Stomach smooth muscle (tissue), 2 donors: ENCODE measurements around the gene SFRP5.

ENCODE experiments used
- H3K27ac ChIP-seq: one replicate; pipeline ENCODE4 v1.7.0; 2013; ENCODE audit warnings: mild to moderate bottlenecking, low read length, inconsistent platforms
- H3K27me3 ChIP-seq, 2 donors: one replicate each; pipeline ENCODE4 v1.7.0; 2013; ENCODE audit warnings: low read length in 2 of 2; ENCODE audit not compliant: insufficient read depth in 2 of 2, control insufficient read depth in 1 of 2
- H3K36me3 ChIP-seq, 2 donors: one replicate each; pipeline ENCODE4 v1.7.0; 2013; ENCODE audit warnings: low read length in 2 of 2; ENCODE audit not compliant: control insufficient read depth in 2 of 2, insufficient read depth in 2 of 2
- H3K4me1 ChIP-seq: one replicate; pipeline ENCODE4 v1.7.0; 2013; ENCODE audit warnings: low read length; ENCODE audit not compliant: control insufficient read depth, insufficient read depth
- H3K4me3 ChIP-seq, 2 donors: one replicate each; pipeline ENCODE4 v1.7.0; 2013; ENCODE audit warnings: low read length in 2 of 2
- H3K9ac ChIP-seq, 2 donors: one replicate each; pipeline ENCODE4 v1.7.0; 2013; ENCODE audit warnings: low read length in 2 of 2, mild to moderate bottlenecking in 1 of 2
- H3K9me3 ChIP-seq, 2 donors: one replicate each; pipeline ENCODE4 v1.7.0; 2013; ENCODE audit warnings: low read length in 2 of 2; ENCODE audit not compliant: control insufficient read depth in 2 of 2
- donor health status: healthy.
- donor health status: Pancreatic carcinoma.

SFRP5 gene

GRCh38 chr10:97805096-97805884, 33.5 kb upstream of the SFRP5 start:
- Histone ChIP-seq H3K9ac (no peak overlapping the region), H3K9me3 (no peaks in the 10 kb centered on the region), H3K4me3 (no peak overlapping the region), H3K4me1 (no peaks in the 10 kb centered on the region), H3K27ac (no peak overlapping the region), H3K36me3 (no peaks in the 10 kb centered on the region), H3K27me3 (peaks cover 0 to 5% of the 10 kb centered on the region in 2 donors)

- Histone ChIP-seq H3K36me3 (no peaks in the 10 kb centered on the region), H3K4me1 (no peaks in the 10 kb centered on the region), H3K9ac (no peak overlapping the region), H3K9me3 (peaks cover 0 to 10% of the 10 kb centered on the region in 2 donors), H3K27ac (no peak overlapping the region), H3K27me3 (peaks cover 3 to 10% of the 10 kb centered on the region in 2 donors), H3K4me3 (no peak overlapping the region)
These were observed 29.6 kb upstream of the SFRP5 start for GRCh38 chr10:97801422-97801821.

- Histone ChIP-seq H3K36me3 (no peaks in the 10 kb centered on the region), H3K4me3 (no peak overlapping the region), H3K27ac (no peak overlapping the region), H3K9me3 (peaks cover 0 to 10% of the 10 kb centered on the region in 2 donors), H3K27me3 (peaks cover 3 to 10% of the 10 kb centered on the region in 2 donors), H3K9ac (no peak overlapping the region), H3K4me1 (no peaks in the 10 kb centered on the region)
These were observed 28.7 kb upstream of the SFRP5 start for GRCh38 chr10:97800474-97800873.

GRCh38 chr10:97798958-97799610, 27.3 kb upstream of the SFRP5 start:
- H3K9me3 ChIP-seq = peaks cover 0 to 10% of the 10 kb centered on the region in 2 donors
- H3K36me3 ChIP-seq = no peaks in the 10 kb centered on the region
- H3K27me3 ChIP-seq = peaks cover 3 to 10% of the 10 kb centered on the region in 2 donors
- no peak overlapping the region for H3K4me3 ChIP-seq
- no peaks in the 10 kb centered on the region for H3K4me1 ChIP-seq
- H3K9ac ChIP-seq = no peak overlapping the region
- H3K27ac ChIP-seq = no peak overlapping the region

DNA sequence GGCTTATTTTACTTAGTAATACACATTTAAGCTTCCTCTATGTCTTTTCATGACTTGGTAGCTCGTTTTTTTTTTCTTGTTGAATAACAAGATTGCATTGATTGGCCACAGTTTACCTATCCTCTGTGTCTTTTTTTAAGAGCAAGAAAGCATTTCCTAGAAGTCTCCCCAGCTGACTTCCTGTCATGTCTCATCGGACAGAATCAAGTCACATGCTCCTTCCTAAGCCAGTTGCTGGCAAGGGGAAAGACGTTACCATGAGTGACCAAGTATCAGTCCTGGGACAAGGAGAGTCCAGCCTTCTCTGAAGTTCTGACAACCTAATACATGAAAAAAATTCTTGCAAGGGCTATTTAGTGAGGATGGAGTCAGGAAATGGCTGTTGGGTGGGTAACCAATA, 24.9 kb upstream of the SFRP5 start:
- no peak overlapping the region for H3K4me3 ChIP-seq
- no peak overlapping the region for H3K27ac ChIP-seq
- H3K9ac ChIP-seq = no peak overlapping the region
- no peaks in the 10 kb centered on the region for H3K4me1 ChIP-seq
- peaks cover 0 to 10% of the 10 kb centered on the region in 2 donors for H3K9me3 ChIP-seq
- H3K27me3 ChIP-seq = peaks cover 9 to 20% of the 10 kb centered on the region in 2 donors
- no peaks in the 10 kb centered on the region for H3K36me3 ChIP-seq

DNA sequence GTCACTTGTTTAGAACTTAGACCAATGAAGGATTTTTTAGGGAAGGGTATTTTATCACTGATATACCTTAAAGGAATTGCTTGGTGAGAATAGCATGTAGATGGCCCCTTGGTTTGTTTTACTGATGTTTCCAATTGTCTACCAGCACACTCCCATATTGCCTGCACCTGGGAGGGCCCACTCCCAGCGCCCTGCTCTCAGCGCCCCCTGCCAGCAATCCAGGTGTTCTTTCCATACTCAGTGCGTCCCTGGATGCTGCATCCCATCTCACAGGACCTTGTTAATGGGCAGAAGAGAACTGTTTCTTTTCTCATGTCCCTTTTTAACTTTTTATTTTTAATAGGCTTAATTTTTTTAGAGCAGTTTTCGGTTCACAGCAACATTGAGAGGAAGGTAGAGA, 24.1 kb upstream of the SFRP5 start:
- no peaks in the 10 kb centered on the region for H3K4me1 ChIP-seq
- peaks cover 15 to 22% of the 10 kb centered on the region in 2 donors for H3K27me3 ChIP-seq
- no peak overlapping the region for H3K9ac ChIP-seq
- H3K27ac ChIP-seq = no peak overlapping the region
- no peak overlapping the region for H3K4me3 ChIP-seq
- peaks cover 0 to 10% of the 10 kb centered on the region in 2 donors for H3K9me3 ChIP-seq
- no peaks in the 10 kb centered on the region for H3K36me3 ChIP-seq

DNA sequence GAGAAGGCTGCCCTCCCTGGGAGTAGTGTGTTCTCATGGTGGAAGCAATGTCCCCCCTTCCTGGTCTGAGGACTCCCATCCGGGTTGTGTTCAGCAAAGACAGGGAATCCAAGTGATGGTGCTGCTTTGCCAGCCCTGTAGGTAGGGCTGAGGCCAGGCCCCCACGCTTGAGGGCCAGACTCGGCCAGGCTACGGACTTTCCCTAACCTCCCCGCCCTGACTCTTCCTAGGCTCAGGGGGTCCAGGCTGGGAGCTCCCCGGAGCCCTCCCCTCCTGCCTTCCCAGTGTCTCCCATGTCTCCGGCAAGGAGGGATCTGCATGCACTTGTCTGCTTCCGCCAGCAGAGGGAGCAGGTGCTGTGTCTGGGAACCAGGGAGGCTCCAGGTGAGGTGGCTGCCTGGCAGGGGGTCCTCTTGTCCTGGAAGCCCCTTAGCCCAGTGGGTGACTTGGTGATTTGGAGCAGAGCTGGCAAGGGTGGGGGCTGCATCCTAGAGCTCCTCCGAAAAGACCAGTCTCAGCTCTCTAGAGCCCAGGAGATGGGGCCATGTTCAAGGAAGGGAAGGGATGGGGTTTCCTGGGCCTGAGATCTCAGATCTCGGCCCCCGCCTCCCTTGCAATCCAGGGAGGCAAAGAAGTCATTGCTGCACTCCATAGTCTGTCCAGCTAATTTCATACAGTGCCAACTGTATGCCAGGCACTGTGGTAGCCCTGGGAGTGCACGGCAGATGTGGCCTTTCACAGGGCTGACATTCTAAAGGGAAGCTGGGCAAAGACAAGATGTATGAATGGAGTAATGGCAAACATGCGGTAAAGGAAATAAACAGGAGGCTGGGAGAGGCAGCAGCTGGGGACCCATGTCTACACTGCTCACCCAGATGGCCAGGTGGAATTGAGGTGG, 20.3 kb upstream of the SFRP5 start:
- Histone ChIP-seq H3K4me1 (peaks cover 2% of the 10 kb centered on the region), H3K4me3 (no peak overlapping the region), H3K27me3 (peaks cover 22 to 26% of the 10 kb centered on the region in 2 donors), H3K9me3 (no peaks in the 10 kb centered on the region), H3K27ac (no peak overlapping the region), H3K9ac (no peak overlapping the region), H3K36me3 (no peaks in the 10 kb centered on the region)

- no peak overlapping the region for H3K27ac ChIP-seq
- no peak overlapping the region for H3K9ac ChIP-seq
- H3K4me1 ChIP-seq = peaks cover 2% of the 10 kb centered on the region
- no peaks in the 10 kb centered on the region for H3K9me3 ChIP-seq
- H3K27me3 ChIP-seq = peaks cover 22 to 26% of the 10 kb centered on the region in 2 donors
- H3K36me3 ChIP-seq = no peaks in the 10 kb centered on the region
- H3K4me3 ChIP-seq = no peak overlapping the region
These were observed 18.1 kb upstream of the SFRP5 start for GRCh38 chr10:97789770-97790397.

GRCh38 chr10:97788552-97789442, 17.0 kb upstream of the SFRP5 start:
- Histone ChIP-seq H3K4me1 (peaks cover 2% of the 10 kb centered on the region), H3K36me3 (no peaks in the 10 kb centered on the region), H3K27ac (no peak overlapping the region), H3K9ac (no peak overlapping the region), H3K9me3 (no peaks in the 10 kb centered on the region), H3K4me3 (no peak overlapping the region), H3K27me3 (peaks cover 22 to 26% of the 10 kb centered on the region in 2 donors)
